Endometrial microvascular endothelial cells (primary cell): ENCODE data around the gene DDX18. TPM values are rescaled to one million over a fixed set of nuclear protein-coding genes. Genes with fewer than 3 reads are reported as not detected.
"Not testable (repeated sequence)": the region's sequence is repeated elsewhere in the genome, so short reads cannot be mapped to it uniquely, and the experiment has no call there.

Source experiments
- in situ Hi-C: cut with HindIII; loops from 2 replicates; pipeline ENCODE4 v1.10.0; 2017; ENCODE audit warnings: low sequenced_read_pairs, low pct_unique_long_range_greater_than_20kb; ENCODE audit errors: inconsistent ontology term
- total RNA-seq: library from RNA; depleted of rRNA; stranded (reverse); fragments of >200 nt; gene quantifications from one replicate; pipeline ENCODE4 v1.2.3, GENCODE V29; 2015; ENCODE audit errors: inconsistent ontology term

DDX18 gene
- 49.9 TPM for total RNA-seq

DNA sequence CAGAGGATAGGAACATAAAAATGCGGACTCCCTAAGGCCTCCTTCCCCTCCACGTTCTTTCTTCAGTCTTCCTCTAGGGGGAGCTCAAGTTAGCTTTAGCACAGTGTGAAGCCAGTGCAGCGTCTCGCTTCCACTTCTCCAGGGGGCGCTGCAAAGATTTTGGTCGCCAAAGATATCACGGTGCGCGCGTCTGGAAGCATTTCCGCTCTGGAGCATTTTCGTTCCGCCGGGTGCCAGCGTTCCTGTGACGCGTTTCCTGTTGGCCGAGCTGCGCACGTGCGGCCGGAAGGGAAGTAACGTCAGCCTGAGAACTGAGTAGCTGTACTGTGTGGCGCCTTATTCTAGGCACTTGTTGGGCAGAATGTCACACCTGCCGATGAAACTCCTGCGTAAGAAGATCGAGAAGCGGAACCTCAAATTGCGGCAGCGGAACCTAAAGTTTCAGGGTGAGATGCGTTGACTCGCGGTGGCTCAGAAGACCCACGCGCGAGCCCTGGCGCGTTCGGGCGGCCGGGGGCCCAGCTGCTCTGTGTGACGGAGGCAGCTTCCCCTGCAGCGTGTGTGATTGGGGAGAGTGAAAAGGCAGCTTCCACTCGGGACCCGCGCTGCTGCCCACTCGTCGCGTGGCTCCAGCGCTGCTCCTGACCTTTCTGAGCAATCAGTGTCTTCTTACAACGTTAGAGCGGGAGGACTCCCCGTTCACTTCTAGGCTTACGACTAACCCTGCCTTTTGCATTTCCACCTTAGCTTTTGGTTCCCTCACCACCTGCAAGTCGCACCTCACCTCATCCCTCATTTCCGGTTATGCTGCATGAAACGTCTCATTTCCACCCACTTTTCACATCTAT lies at the start of gene DDX18:
TSS of gene DDX18 (plus strand) at position 275 of the 848 bp plus-strand sequence. CDS start at position 362, 87 bp downstream.
- in situ Hi-C loops, result no loop called here

DNA sequence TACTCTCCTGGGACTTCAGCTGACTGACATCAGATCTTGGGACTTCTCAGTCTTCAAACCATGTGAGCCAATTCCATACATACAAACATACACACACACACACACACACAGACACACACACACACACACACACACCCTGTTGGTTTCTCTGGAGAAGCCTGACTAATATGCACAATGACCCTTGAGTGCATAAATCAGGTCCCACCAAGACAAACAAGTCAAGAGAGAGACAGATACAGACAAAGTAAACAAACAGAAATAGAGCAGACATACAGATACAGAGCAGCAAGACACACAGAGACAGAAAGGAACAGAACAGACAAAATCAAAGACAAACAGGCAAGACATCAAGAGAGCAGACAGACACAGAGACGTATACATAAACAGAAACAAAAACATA lies 43.8 kb upstream of the DDX18 start:
- in situ Hi-C loops, result no loop called here

GRCh38 chr2:117771969-117772630 lies 42.4 kb upstream of the DDX18 start:
- in situ Hi-C loops, result no loop called here

DNA sequence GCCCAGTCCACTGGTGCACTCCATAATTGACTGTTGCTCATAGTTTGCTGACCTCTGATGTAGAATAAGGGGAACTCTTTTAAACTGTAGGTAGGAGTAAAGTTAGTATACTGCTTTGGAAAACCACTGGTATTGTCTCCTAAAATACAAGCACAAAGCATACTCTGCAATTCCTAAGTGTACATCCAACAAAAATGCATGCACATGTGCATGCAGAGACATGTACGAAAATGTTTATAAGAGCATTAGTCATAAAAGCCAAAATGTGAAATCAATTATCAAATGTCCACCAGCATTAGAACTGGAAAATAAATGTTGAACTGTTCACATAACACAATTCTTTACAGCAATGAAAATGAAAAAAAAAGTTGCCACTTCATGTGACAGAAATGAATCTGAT lies 39.8 kb upstream of the DDX18 start:
- in situ Hi-C loops, result no loop called here

GRCh38 chr2:117775703-117776219 lies 38.7 kb upstream of the DDX18 start:
- in situ Hi-C loops, result no loop called here

GRCh38 chr2:117776888-117777287 lies 37.6 kb upstream of the DDX18 start:
- in situ Hi-C loops, result no loop called here

- in situ Hi-C loops, result no loop called here
These were observed 28.8 kb upstream of the DDX18 start for GRCh38 chr2:117785740-117786139.

DNA sequence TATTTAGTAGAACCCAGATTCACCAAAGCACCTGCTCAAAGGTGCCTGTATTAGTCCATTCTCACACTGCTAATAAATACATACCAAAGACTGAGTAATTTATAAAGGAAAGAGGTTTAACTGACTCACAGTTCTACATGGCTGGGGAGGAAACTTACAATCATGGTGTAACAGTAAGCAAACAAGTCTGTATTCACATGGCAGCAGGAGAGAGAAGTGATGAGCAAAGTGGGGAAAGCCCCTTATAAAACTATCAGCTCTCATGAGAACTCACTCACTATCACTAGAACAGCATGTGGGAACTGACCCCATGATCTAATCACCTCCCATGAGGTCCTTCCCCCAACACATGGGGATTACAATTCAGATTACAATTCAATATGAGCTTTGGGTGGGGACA lies 28.0 kb upstream of the DDX18 start:
- in situ Hi-C loops, result no loop called here

DNA sequence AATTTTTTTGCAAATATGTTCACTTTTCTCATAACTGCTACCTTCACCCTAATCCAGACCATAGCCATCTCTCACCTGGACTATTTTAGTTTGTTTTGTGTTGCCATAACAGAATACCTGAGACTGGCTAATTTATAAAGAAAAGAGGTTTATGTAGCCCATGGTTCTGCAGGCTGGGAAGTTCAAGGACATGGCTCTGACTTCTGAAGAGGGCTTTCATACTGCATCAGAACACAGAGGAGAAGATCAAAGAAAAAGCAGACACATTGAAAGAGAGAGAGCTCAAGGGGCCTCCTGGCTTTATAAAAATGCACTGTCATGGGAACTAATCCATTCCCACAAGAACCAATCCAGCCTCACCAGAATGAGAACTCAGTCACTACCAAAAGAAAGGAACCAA lies 25.0 kb upstream of the DDX18 start:
- in situ Hi-C loops, result no loop called here

DNA sequence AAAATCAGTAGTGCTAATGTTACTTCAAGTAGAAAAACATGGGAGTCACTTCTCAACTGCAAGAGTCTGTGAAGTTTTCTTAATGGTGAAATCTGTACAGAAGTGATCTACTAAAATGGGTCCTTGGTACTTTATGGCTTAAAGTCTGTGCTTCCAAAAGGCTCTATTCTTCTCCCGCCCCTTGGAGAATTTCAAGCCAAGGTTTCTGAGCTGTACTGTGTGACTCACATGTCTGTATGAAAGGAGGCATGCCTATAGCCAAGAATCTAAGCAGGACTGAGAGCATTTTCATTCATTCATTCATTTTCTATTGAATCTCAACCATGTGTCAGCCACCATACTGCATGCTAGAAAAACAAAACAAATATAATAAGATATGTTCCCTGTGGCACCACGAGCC lies 19.8 kb upstream of the DDX18 start:
- in situ Hi-C loops, result no loop called here

DNA sequence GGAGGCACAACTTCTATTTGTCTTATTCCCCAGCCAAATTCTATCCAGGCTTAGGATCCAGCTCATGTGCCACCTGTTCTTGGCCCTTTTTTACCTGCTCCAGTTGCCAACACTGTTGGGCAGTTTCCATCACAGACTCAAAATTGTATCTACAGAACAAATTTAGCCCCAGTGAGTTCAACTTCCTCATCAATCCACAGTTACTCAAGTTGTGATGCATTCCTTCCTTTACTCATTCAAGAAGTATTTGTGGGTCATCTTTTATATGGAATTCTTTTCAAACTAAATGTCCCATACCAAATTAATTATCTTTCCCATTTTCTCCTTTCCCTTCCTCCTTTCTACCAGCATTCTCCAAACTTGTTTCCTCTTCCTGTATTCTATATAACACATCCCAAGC lies 12.7 kb upstream of the DDX18 start:
- in situ Hi-C loops, result no loop called here

DNA sequence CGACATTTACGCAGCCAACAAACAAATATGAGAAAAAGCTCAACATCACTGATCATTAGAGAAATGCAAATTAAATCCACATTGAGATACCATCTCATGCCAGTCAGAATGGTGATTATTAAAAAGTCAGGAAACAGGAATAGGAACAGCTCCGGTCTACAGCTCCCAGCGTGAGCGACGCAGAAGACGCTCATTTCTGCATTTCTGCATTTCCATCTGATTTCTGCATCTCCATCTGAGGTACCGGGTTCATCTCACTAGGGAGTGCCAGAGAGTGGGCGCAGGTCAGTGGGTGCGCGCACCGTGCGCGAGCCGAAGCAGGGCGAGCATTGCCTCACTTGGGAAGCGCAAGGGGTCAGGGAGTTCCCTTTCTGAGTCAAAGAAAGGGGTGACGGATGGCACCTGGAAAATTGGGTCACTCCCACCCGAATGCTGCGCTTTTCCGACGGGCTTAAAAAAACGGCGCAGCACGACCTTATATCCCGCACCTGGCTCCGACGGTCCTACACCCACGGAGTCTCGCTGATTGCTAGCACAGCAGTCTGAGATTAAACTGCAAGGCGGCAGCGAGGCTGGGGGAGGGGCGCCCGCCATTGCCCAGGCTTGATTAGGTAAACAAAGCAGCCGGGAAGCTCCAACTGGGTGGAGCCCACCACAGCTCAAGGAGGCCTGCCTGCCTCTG lies 10.7 kb upstream of the DDX18 start:
- in situ Hi-C loops, result not testable (repeated sequence)

- in situ Hi-C loops, result no loop called here
These were observed 2.0 kb upstream of the DDX18 start for GRCh38 chr2:117812443-117812842.

DNA sequence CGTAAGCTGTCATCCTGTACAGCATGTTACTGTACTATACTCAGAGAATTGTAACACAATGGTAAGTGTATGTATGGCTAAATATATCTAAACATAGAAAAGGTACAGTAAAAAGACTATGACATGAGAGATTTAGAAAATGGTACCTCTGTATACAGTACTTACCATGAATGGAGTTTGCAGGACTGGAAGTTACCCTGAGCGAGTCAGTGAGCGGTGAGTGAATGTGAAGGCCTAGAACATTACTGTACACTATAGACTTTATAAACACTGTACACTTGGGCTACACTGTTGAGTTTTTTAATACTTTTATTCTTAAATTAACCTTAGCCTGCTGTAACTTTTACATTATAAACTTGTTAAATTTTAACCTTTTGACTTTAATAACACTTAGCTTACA lies 1.5 kb downstream of the DDX18 start:
- in situ Hi-C loops, result no loop called here

DNA sequence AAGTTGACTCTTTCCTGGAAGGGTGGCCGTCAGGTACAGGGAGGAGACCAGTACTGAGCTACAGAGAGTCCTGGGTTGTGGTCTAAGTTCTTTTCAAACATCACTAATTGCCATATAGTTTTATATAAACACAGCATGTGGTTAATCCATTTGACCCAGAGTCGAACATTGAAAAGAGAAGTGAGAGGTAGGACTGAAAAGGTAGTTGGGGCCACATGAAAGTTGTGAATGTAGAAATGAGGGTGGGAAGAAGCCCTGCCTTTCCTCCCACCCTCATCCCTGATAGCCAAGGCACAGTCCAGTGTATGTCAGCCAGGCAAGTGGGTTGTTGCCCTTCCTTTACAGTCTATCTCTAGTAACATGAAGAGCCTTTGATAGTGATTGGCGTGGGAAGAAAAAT lies 4.4 kb downstream of the DDX18 start:
- in situ Hi-C loops, result no loop called here

GRCh38 chr2:117820444-117820843 lies 6.0 kb downstream of the DDX18 start:
- in situ Hi-C loops, result no loop called here

GRCh38 chr2:117825437-117825836 lies 10.9 kb downstream of the DDX18 start:
- in situ Hi-C loops, result loop anchor here (25.0 kb wide), 1 partner anchor 162 kb away; no protein-coding TSS in a partner anchor

- in situ Hi-C loops, result loop anchor here (25.0 kb wide), 1 partner anchor 160 kb away; no protein-coding TSS in a partner anchor
These were observed 13.0 kb downstream of the DDX18 start for GRCh38 chr2:117827464-117827863.

DNA sequence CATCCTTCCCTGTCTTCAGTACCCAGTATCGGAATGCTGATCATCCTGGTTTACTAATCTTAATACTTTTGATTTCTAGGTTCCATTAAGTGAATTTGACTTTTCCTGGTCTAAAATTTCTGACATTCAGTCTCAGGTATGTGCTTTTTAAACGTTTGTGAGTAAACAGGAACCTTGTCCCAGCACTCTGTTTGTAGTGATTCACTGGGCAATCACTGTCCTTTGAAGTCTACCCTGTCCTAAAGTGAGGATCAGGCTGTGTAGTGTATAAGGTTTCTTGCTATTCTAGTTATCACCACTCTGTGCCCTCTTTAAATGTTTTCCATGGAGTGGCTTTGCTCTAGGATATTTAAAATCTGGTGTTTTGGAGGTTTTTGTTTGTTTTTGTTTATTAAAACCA lies 14.4 kb downstream of the DDX18 start:
- in situ Hi-C loops, result loop anchor here (25.0 kb wide), 1 partner anchor 158 kb away; no protein-coding TSS in a partner anchor
